T1000 (cell line): Measurements from ENCODE around the gene EHF.
"Not testable (repeated sequence)": the region's sequence is repeated elsewhere in the genome, so short reads cannot be mapped to it uniquely, and the experiment has no call there.

ENCODE experiments used
- DNase-seq: peaks from one replicate; lab custom pipeline; 2025; ENCODE audit warnings: mixed read lengths; lab: John Stamatoyannopoulos, UW

Gene EHF

GRCh38 chr11:34620820-34621792 lies at the start of gene EHF:
EHF (plus strand) TSS chr11:34621093; CDS start chr11:34642631, 21,538 bp downstream.
- DNase-seq: no peak

DNA sequence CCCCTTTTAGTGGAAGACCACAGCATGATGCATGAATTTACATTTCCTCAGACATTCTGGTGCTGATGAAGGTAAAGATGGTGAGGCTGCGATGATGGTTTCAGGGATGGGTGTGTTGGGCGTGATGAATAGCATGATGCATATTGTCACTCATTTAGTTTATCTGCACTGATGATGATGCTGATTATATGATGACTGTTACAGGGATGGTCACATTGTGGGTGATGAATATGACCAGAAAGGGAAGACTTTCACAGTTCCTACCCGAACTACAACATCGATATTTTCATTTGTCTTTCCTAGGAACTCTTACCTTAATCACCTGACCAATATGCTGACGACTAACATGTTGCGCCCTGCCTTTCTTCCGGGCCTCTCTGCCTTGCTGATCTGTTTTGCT lies 47.4 kb upstream of the EHF start:
- no peak for DNase-seq

GRCh38 chr11:34575261-34575660 lies 45.6 kb upstream of the EHF start:
- no peak for DNase-seq

DNA sequence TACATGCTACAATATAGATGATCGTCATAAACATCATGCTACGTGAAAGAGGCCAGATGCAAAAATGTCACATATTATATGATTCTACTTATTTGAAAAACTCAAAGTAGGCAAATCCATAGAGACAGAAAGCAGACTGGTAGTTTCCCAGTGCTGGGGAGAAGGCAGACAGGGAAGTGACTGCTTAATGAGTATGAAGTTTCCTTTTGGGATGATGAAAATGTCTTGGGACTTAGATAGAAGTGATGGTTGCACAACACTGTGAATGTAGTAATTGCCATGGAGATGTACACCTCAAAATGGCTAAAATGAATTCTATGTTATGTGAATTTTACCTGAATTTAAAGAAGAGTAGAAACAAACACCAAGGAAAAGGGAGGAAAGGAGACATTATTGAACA lies 45.2 kb upstream of the EHF start:
- no peak for DNase-seq

- DNase-seq: no peak
Observed at GRCh38 chr11:34576331-34576730, 44.6 kb upstream of the EHF start.

DNA sequence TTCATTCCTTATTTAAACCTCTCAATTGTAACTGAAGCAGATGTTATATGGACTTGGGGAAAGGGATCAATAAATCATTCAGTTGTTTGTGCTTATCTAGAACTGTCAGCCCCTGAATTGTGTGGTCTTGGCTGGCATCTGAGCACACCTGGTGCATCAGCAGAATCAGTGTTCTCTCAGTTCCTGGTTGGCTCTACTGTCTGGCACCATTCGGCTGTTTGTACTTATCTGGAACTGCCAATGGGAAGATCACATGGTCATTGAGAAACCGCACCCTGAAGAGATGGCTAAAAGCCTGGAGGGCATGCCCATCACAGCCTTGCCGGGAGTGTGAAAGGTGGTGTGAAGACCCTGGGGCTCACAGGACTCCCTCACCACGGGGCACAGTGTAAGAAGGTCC lies 37.1 kb upstream of the EHF start:
- DNase-seq: no peak

DNA sequence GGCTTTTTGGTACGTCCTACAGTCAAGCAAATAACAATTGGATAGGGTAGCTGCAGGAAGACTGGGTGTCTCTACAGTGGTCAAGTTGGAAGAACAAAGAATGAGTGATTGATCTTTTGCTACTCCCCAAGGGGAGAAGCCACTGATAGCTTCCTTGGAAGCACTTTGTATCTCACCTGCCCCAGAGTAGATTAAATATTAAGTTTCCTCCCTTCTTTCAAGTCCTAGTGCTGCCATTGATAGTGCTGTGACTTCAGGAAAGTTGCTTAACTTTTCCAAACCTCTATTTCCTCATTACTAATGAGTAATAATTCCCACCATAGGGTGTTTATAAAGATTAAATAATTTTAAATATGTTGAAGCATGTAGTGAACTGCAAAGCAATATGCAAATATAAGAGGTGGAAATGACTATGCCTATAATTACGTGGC lies 35.6 kb upstream of the EHF start:
- no peak for DNase-seq

- no peak for DNase-seq
Observed at GRCh38 chr11:34585735-34586487, 35.0 kb upstream of the EHF start.

DNA sequence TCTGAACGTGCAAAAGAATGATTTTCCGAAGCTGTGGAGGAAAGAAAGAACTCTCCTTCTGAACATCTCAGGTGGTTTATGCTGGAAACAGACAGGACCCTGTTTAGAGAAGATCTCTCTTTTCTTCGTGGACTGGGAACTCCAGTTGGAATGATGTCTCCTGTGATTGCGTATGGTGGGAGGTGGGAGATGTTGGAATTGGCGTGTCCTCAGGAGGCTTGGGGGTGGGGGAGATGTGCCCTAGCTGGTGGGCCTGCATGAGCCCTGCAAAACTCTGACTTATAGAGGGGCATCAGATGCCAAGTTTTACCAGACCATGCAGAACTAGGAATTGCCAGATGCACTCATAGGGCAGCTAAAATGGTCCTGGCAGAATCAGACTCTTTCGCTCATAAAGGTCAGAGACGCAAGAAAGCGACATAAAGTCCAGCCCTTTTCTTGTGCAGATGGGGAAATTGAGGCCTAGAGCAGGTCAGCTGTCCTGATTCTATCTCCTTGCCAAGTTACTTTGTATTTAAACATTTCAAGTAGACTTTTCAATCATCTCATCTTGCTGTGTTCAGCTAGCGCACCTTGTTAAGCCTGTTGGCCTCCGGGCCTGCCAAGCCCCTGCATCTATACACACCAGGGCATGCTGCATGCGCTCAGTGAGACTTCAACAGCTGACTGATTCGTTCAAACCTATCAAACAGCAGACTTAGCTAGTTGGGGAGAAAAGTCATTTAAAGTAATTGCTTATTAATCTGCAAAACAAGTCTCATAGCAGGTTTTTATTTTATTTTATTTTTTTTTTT lies 34.2 kb upstream of the EHF start:
- no peak for DNase-seq

DNA sequence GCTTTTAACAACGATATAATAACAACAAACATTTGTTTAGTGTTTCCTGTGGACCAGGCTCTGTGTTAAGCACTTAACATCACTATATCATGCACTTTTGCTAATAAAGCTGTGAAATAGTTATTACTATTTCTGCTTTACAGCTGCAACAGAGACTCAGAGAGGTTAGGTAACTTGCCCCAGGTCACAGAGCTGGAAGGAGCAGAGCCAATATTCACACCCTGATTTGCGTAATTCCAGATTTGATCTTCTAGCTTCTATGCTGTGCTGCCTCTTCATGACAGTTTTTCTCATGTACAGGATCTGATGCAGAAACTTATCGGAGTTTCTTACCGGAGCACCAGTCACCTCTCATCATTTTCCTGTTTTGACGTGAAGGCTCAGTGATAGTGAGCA lies 33.6 kb upstream of the EHF start:
- DNase-seq: no peak

DNA sequence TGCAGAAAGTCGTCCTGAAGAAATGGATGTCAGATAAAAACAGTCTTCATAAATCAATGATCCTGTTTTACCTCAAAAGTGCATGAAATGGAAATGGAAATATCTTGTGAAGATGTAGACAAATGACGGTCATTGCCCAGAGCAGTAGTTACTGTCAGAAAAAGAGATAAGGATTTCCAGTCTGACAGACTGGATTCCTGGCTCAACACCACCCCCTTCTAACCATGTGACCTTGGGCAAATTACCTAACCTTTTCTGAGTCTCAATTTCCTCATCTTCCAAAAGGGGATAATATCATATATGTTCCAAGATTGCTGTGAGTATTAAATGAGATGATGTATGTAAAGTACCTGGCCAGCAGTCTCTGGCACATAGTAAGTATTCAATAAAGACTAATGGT lies 32.9 kb upstream of the EHF start:
- no peak for DNase-seq

DNA sequence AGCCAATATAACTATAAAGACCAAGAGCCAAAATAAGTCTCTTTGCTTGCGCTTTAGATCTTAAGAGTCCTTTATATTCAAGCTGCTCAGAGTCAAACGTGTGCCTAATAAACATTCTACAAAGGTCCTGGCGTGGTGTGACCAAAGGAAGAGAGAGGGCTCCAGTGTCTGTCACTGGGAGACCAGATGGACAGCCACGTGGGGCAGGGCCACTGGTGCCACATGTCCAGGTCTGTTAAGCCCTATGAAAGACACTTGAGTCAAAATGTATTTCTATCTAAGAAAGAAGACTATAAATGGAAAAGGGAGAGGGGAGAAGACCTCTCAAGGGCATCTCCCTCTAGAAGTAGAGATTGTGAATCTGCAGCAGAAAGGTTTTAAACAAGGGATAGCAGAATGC lies 32.2 kb upstream of the EHF start:
- no peak for DNase-seq

DNA sequence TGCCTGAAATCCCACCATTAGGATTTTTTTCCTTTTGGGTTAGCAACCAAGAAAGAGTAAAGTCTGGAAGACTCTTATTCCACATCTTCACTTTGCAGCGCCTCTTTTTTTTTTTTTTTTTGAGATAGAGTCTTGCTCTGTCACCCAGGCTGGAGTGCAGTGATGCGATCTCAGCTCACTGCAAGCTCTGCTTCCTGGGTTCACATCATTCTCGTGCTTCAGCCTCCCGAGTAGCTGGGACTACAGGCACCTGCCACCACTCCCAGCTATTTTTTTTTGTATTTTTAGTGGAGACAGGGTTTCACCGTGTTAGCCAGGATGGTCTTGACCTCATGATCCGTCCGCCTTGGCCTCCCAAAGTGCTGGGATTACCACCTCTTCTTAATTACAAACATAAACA lies 31.7 kb upstream of the EHF start:
- not testable (repeated sequence) for DNase-seq

DNA sequence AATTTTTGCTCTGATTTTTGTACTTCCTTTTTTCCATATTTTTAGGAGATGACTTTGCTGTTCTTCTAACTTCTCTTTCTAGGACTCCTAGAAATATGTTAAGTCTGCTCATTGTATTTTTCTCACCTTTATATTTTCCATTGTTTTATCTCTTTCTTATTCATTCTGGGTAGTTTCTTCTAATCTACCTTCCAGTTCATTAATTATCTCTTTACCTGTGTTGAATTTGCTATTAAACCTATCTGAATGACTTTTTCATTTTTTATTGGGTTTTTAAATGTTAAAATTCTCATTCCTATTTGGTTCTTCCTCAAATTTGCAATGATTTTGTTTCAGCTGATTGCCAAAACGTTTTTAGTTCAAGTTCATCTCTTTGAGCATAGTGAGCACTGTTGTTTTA lies 27.8 kb upstream of the EHF start:
- DNase-seq: no peak

- no peak for DNase-seq
Observed at GRCh38 chr11:34594603-34595002, 26.3 kb upstream of the EHF start.

DNA sequence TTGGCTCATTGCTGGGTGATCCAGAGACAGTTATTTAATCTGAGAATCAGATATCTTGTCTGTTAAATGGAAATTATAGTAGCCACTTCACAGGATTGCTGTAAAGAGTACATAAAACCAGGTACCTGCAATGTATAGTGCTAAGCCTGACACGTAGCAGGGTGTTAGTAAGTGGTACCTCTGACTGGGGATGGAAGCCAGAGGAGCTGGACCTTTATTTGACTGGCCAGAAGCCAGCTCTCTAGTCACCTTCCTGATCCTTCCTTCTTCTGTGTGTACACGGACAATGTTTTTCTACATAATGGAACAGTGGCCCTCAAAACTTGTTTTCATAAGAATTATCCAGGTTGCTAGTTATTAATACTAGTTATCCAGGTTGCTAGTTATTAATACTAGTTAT lies 25.5 kb upstream of the EHF start:
- no peak for DNase-seq

DNA sequence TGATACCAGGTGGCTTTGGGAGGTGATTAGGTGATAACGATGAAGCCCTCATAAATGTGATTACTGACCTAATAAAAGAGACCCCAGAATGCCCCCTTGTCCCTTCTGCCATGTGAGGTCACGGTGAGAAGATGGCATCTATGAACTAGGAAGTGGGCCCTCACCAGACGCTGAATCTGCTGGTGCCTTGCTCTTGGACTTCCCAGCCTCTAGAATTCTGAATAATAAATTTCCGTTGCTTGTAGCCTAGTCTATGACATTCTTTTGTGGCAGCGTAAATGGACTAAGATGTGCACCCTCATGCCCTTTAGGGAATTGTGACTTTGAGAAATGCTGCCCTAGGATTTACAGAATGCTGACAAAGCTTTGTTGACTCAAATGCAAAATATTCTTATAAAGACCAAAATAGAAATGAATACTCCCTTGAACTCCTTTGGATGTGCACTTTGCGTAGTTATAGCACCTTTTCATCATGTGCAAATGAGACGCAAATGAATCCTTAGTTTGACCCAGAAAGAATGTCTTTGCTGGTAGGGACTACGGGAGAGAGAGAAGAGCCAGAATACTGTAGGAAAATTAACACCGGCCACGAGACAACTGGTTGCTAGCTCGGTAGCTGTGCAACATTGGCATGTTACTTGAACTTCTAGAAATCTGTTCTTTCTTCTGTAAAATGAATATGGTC lies 24.8 kb upstream of the EHF start:
- DNase-seq: no peak

DNA sequence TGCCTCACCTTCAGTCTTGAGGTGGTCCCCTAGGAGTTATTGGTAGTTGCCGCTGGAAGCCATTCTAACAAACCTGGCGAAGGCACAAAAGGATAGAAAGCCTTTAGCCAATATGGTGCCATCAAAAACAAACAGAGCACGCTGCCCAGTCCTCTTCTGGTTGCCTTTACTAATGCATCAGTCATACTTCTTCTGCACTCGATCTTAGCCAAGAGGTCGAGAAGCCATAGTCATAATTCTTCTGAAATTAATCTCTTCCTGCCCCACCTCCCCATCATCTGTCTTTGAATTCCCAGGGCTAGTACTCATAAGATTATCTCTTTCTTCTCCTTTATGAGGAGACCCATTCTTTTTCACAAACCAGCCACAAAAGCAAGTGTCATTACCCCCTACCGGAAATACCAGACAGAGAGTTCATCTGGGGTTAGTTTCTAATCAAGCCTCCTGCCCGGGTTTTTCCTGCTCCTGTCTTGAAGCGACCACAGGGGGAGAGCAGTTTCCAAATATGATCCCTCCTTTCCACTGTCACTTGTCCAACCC lies 21.4 kb upstream of the EHF start:
- peak; percentile 45 for DNase-seq

GRCh38 chr11:34600339-34601084 lies 20.4 kb upstream of the EHF start:
- no peak for DNase-seq

DNA sequence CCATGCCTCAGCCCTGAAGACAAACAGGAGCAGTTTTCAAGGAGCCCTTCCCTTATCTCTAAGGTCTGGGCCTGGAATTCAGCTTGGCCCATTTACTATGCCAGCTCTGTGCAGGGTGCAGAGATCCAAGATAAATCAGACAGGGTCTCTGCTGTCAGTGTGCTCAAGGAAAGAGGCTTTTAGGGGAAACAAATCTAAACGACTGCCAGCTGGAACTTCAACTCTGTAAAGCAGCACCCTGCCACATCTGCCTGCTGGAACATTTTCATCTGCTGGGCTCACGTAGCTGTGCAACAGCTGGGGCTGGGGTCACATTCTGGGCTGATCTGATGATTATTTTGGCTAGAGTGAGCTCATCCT lies 19.8 kb upstream of the EHF start:
- no peak for DNase-seq

- DNase-seq: no peak
Observed at GRCh38 chr11:34601609-34602008, 19.3 kb upstream of the EHF start.
